Measurements from ENCODE around the gene AKAP3.

Gene AKAP3

GRCh38 chr12:4653691-4654090 is 4.8 kb upstream of the AKAP3 start:
- H3K4me3 ChIP-seq (ENCODE audit: insufficient read length, low read depth) = no peak overlapping the region
- no peaks in the 10 kb centered on the region for H3K9me3 ChIP-seq (ENCODE audit: insufficient read depth, low read length)
- no peak overlapping the region for H3K9ac ChIP-seq (ENCODE audit: insufficient read length, low read depth)
- H3K36me3 ChIP-seq (ENCODE audit: insufficient read depth, insufficient read length, low read length) = peaks cover 53% of the 10 kb centered on the region
- no peaks in the 10 kb centered on the region for H3K4me1 ChIP-seq (ENCODE audit: insufficient read depth, insufficient read length)
- TF ChIP-seq YY1 (IDR thresholded peaks at IDR 0.05; ENCODE audit: insufficient read depth, insufficient read length) (no peak), ZNF274 (IDR thresholded peaks at IDR 0.05; ENCODE audit: low read depth, low read length) (no peak), SUZ12 (IDR thresholded peaks at IDR 0.05; ENCODE audit: extremely low read depth, insufficient read depth, insufficient read length) (no peak)
- H3K27me3 ChIP-seq (ENCODE audit: insufficient read depth, insufficient read length) = no peaks in the 10 kb centered on the region
- DNase-seq (ENCODE audit: low read depth, low spot score) = no peak

GRCh38 chr12:4653257-4653656 is 4.4 kb upstream of the AKAP3 start:
- no peak for DNase-seq (ENCODE audit: low read depth, low spot score)
- Histone ChIP-seq H3K9me3 (ENCODE audit: insufficient read depth, low read length) (no peaks in the 10 kb centered on the region), H3K27me3 (ENCODE audit: insufficient read depth, insufficient read length) (no peaks in the 10 kb centered on the region), H3K4me3 (ENCODE audit: insufficient read length, low read depth) (no peak overlapping the region), H3K4me1 (ENCODE audit: insufficient read depth, insufficient read length) (no peaks in the 10 kb centered on the region), H3K36me3 (ENCODE audit: insufficient read depth, insufficient read length, low read length) (peaks cover 48% of the 10 kb centered on the region), H3K9ac (ENCODE audit: insufficient read length, low read depth) (no peak overlapping the region)
- TF ChIP-seq SUZ12 (IDR thresholded peaks at IDR 0.05; ENCODE audit: extremely low read depth, insufficient read depth, insufficient read length) (no peak), YY1 (IDR thresholded peaks at IDR 0.05; ENCODE audit: insufficient read depth, insufficient read length) (no peak), ZNF274 (IDR thresholded peaks at IDR 0.05; ENCODE audit: low read depth, low read length) (no peak)

GRCh38 chr12:4649358-4649661 is 459 bp upstream of the AKAP3 start:
- no peak for TF ChIP-seq ZNF274 (IDR thresholded peaks at IDR 0.05; ENCODE audit: low read depth, low read length)
- no peak for TF ChIP-seq SUZ12 (IDR thresholded peaks at IDR 0.05; ENCODE audit: extremely low read depth, insufficient read depth, insufficient read length)
- Histone ChIP-seq H3K4me1 (ENCODE audit: insufficient read depth, insufficient read length) (no peaks in the 10 kb centered on the region), H3K4me3 (ENCODE audit: insufficient read length, low read depth) (peak overlapping the region; percentile 88), H3K9ac (ENCODE audit: insufficient read length, low read depth) (peak overlapping the region; percentile 94), H3K9me3 (ENCODE audit: insufficient read depth, low read length) (no peaks in the 10 kb centered on the region), H3K36me3 (ENCODE audit: insufficient read depth, insufficient read length, low read length) (peaks cover 9% of the 10 kb centered on the region), H3K27me3 (ENCODE audit: insufficient read depth, insufficient read length) (no peaks in the 10 kb centered on the region)
- no peak for DNase-seq (ENCODE audit: low read depth, low spot score)

- H3K36me3 ChIP-seq (ENCODE audit: insufficient read depth, insufficient read length, low read length) = peaks cover 4% of the 10 kb centered on the region
These were observed 749 bp downstream of the AKAP3 start for GRCh38 chr12:4648104-4648500.

GRCh38 chr12:4645023-4645422 is 3.8 kb downstream of the AKAP3 start:
- no peak overlapping the region for H3K4me3 ChIP-seq (ENCODE audit: insufficient read length, low read depth)
- DNase-seq (ENCODE audit: low read depth, low spot score) = peak; percentile 63
- TF ChIP-seq ZNF274 (IDR thresholded peaks at IDR 0.05; ENCODE audit: low read depth, low read length) (no peak), SUZ12 (IDR thresholded peaks at IDR 0.05; ENCODE audit: extremely low read depth, insufficient read depth, insufficient read length) (no peak), YY1 (IDR thresholded peaks at IDR 0.05; ENCODE audit: insufficient read depth, insufficient read length) (no peak)
- no peaks in the 10 kb centered on the region; the same call in 1 of the 2 replicates for H3K9me3 ChIP-seq (ENCODE audit: insufficient read depth, low read length)
- H3K27me3 ChIP-seq (ENCODE audit: insufficient read depth, insufficient read length) = no peaks in the 10 kb centered on the region
- no peaks in the 10 kb centered on the region for H3K4me1 ChIP-seq (ENCODE audit: insufficient read depth, insufficient read length)
- H3K36me3 ChIP-seq (ENCODE audit: insufficient read depth, insufficient read length, low read length) = no peaks in the 10 kb centered on the region
- no peak overlapping the region for H3K9ac ChIP-seq (ENCODE audit: insufficient read length, low read depth)

More at GRCh38 chr12:4648104-4648500, 749 bp downstream of the AKAP3 start:
- TF ChIP-seq YY1 (IDR thresholded peaks at IDR 0.05; ENCODE audit: insufficient read depth, insufficient read length) = no peak
- TF ChIP-seq ZNF274 (IDR thresholded peaks at IDR 0.05; ENCODE audit: low read depth, low read length) = no peak
- TF ChIP-seq SUZ12 (IDR thresholded peaks at IDR 0.05; ENCODE audit: extremely low read depth, insufficient read depth, insufficient read length) = no peak
- Histone ChIP-seq H3K9me3 (ENCODE audit: insufficient read depth, low read length) (no peaks in the 10 kb centered on the region), H3K4me3 (ENCODE audit: insufficient read length, low read depth) (peak overlapping the region; percentile 88), H3K9ac (ENCODE audit: insufficient read length, low read depth) (peak overlapping the region; percentile 94), H3K4me1 (ENCODE audit: insufficient read depth, insufficient read length) (no peaks in the 10 kb centered on the region), H3K27me3 (ENCODE audit: insufficient read depth, insufficient read length) (no peaks in the 10 kb centered on the region)
- DNase-seq (ENCODE audit: low read depth, low spot score) = no peak

GRCh38 chr12:4643747-4644146 is 5.1 kb downstream of the AKAP3 start:
- H3K27me3 ChIP-seq (ENCODE audit: insufficient read depth, insufficient read length) = no peaks in the 10 kb centered on the region
- no peaks in the 10 kb centered on the region for H3K36me3 ChIP-seq (ENCODE audit: insufficient read depth, insufficient read length, low read length)
- TF ChIP-seq SUZ12 (IDR thresholded peaks at IDR 0.05; ENCODE audit: extremely low read depth, insufficient read depth, insufficient read length) (no peak), YY1 (IDR thresholded peaks at IDR 0.05; ENCODE audit: insufficient read depth, insufficient read length) (no peak), ZNF274 (IDR thresholded peaks at IDR 0.05; ENCODE audit: low read depth, low read length) (no peak)
- no peak overlapping the region for H3K9ac ChIP-seq (ENCODE audit: insufficient read length, low read depth)
- DNase-seq (ENCODE audit: low read depth, low spot score) = no peak
- no peaks in the 10 kb centered on the region for H3K4me1 ChIP-seq (ENCODE audit: insufficient read depth, insufficient read length)
- no peaks in the 10 kb centered on the region; the same call in 1 of the 2 replicates for H3K9me3 ChIP-seq (ENCODE audit: insufficient read depth, low read length)
- H3K4me3 ChIP-seq (ENCODE audit: insufficient read length, low read depth) = no peak overlapping the region

GRCh38 chr12:4630262-4630661 is 18.6 kb downstream of the AKAP3 start:
- DNase-seq (ENCODE audit: low read depth, low spot score) = peak; percentile 90
- H3K36me3 ChIP-seq (ENCODE audit: insufficient read depth, insufficient read length, low read length) = no peaks in the 10 kb centered on the region
- no peaks in the 10 kb centered on the region for H3K27me3 ChIP-seq (ENCODE audit: insufficient read depth, insufficient read length)
- H3K9ac ChIP-seq (ENCODE audit: insufficient read length, low read depth) = no peak overlapping the region
- H3K9me3 ChIP-seq (ENCODE audit: insufficient read depth, low read length) = peaks cover 31% of the 10 kb centered on the region
- H3K4me3 ChIP-seq (ENCODE audit: insufficient read length, low read depth) = no peak overlapping the region
- H3K4me1 ChIP-seq (ENCODE audit: insufficient read depth, insufficient read length) = no peaks in the 10 kb centered on the region
- TF ChIP-seq YY1 (IDR thresholded peaks at IDR 0.05; ENCODE audit: insufficient read depth, insufficient read length) (no peak), SUZ12 (IDR thresholded peaks at IDR 0.05; ENCODE audit: extremely low read depth, insufficient read depth, insufficient read length) (no peak), ZNF274 (IDR thresholded peaks at IDR 0.05; ENCODE audit: low read depth, low read length) (no peak)

GRCh38 chr12:4628406-4628805 is 20.4 kb downstream of the AKAP3 start:
- no peak overlapping the region for H3K4me3 ChIP-seq (ENCODE audit: insufficient read length, low read depth)
- H3K36me3 ChIP-seq (ENCODE audit: insufficient read depth, insufficient read length, low read length) = no peaks in the 10 kb centered on the region
- peaks cover 31% of the 10 kb centered on the region for H3K9me3 ChIP-seq (ENCODE audit: insufficient read depth, low read length)
- no peak overlapping the region for H3K9ac ChIP-seq (ENCODE audit: insufficient read length, low read depth)
- no peak for DNase-seq (ENCODE audit: low read depth, low spot score)
- H3K4me1 ChIP-seq (ENCODE audit: insufficient read depth, insufficient read length) = no peaks in the 10 kb centered on the region
- H3K27me3 ChIP-seq (ENCODE audit: insufficient read depth, insufficient read length) = no peaks in the 10 kb centered on the region
- TF ChIP-seq ZNF274 (IDR thresholded peaks at IDR 0.05; ENCODE audit: low read depth, low read length) (no peak), YY1 (IDR thresholded peaks at IDR 0.05; ENCODE audit: insufficient read depth, insufficient read length) (no peak), SUZ12 (IDR thresholded peaks at IDR 0.05; ENCODE audit: extremely low read depth, insufficient read depth, insufficient read length) (no peak)
